ENCODE measurements around the gene RUNX2.

- TF ChIP-seq POLR2A (IDR thresholded peaks at IDR 0.05; ENCODE audit: low read depth, low read length) (no peak), POLR2AphosphoS5 (IDR thresholded peaks at IDR 0.05; ENCODE audit: low read depth, low read length) (no peak), TAF1 (IDR thresholded peaks at IDR 0.05; ENCODE audit: borderline replicate concordance, low read depth, low read length) (no peak)
Measured at GRCh38 chr6:45314146-45314545, 14.0 kb upstream of the RUNX2 start.
